Measurements from ENCODE around the gene VMO1. TPM values are rescaled to one million over a fixed set of nuclear protein-coding genes. Genes with fewer than 3 reads are reported as not detected.

VMO1 gene
- total RNA-seq, 4 donors from 2014 or later, result 1.4 to 7.2 (median 3.8) TPM; not detected in 1

- TF ChIP-seq POLR2A (IDR thresholded peaks at IDR 0.05) (no peak), CTCF (IDR thresholded peaks at IDR 0.05 in 4 of 5, conservative IDR thresholded peaks at IDR 0.05 in 1 of 5) (no peak)
- peaks cover 5 to 6% of the 10 kb centered on the region in 2 donors for H3K4me1 ChIP-seq
- in situ Hi-C loops (cut with MboI; ENCODE audit: low sequenced_read_pairs in 4 of 4) (no loop called here), intact Hi-C loops (cut with DNase I; ENCODE audit: low total_unique reads) (no loop called here)
- ATAC-seq (no peak), DNase-seq (no peak)
- H3K27ac ChIP-seq, result no peak overlapping the region
- no peaks in the 10 kb centered on the region for H3K9me3 ChIP-seq
- H3K36me3 ChIP-seq, result peaks cover 0 to 8% of the 10 kb centered on the region in 2 donors
- H3K4me3 ChIP-seq, result no peak overlapping the region
- no peaks in the 10 kb centered on the region for H3K27me3 ChIP-seq
Observed at GRCh38 chr17:4815043-4815675, 29.0 kb upstream of the VMO1 start.

GRCh38 chr17:4812690-4813089, 26.5 kb upstream of the VMO1 start:
- DNase-seq (no peak), ATAC-seq (peak in 1 of 2 donors; percentile 67)
- no peaks in the 10 kb centered on the region for H3K27me3 ChIP-seq
- H3K36me3 ChIP-seq, result peaks cover 0 to 8% of the 10 kb centered on the region in 2 donors
- intact Hi-C loops (cut with DNase I; ENCODE audit: low total_unique reads) (no loop called here), in situ Hi-C loops (cut with MboI; ENCODE audit: low sequenced_read_pairs in 4 of 4) (no loop called here)
- peaks cover 14 to 17% of the 10 kb centered on the region in 2 donors for H3K4me1 ChIP-seq
- no peak overlapping the region for H3K4me3 ChIP-seq
- H3K9me3 ChIP-seq, result no peaks in the 10 kb centered on the region
- no peak for TF ChIP-seq POLR2A (IDR thresholded peaks at IDR 0.05)
- TF ChIP-seq CTCF (IDR thresholded peaks at IDR 0.05 in 4 of 5, conservative IDR thresholded peaks at IDR 0.05 in 1 of 5), result no peak
- peak overlapping the region in 2 of 4 donors; percentile 35 to 61 for H3K27ac ChIP-seq

- Histone ChIP-seq H3K36me3 (peaks cover 0 to 1% of the 10 kb centered on the region in 2 donors), H3K27ac (no peak overlapping the region), H3K4me3 (no peak overlapping the region), H3K27me3 (no peaks in the 10 kb centered on the region), H3K4me1 (peaks cover 15 to 22% of the 10 kb centered on the region in 2 donors), H3K9me3 (no peaks in the 10 kb centered on the region)
- TF ChIP-seq CTCF (IDR thresholded peaks at IDR 0.05 in 4 of 5, conservative IDR thresholded peaks at IDR 0.05 in 1 of 5) (no peak), POLR2A (IDR thresholded peaks at IDR 0.05) (no peak)
- ATAC-seq (no peak), DNase-seq (no peak)
- intact Hi-C loops (cut with DNase I; ENCODE audit: low total_unique reads), result no loop called here
- in situ Hi-C loops (cut with MboI; ENCODE audit: low sequenced_read_pairs in 4 of 4), result no loop called here
Observed at GRCh38 chr17:4811471-4811870, 25.3 kb upstream of the VMO1 start.

GRCh38 chr17:4810696-4811290, 24.6 kb upstream of the VMO1 start:
- DNase-seq (no peak), ATAC-seq (no peak)
- Histone ChIP-seq H3K4me1 (peaks cover 15 to 29% of the 10 kb centered on the region in 2 donors), H3K4me3 (no peak overlapping the region), H3K27ac (no peak overlapping the region), H3K36me3 (no peaks in the 10 kb centered on the region), H3K9me3 (no peaks in the 10 kb centered on the region), H3K27me3 (no peaks in the 10 kb centered on the region)
- no peak for TF ChIP-seq POLR2A (IDR thresholded peaks at IDR 0.05)
- no peak for TF ChIP-seq CTCF (IDR thresholded peaks at IDR 0.05 in 4 of 5, conservative IDR thresholded peaks at IDR 0.05 in 1 of 5)
- intact Hi-C loops (cut with DNase I; ENCODE audit: low total_unique reads) (no loop called here), in situ Hi-C loops (cut with MboI; ENCODE audit: low sequenced_read_pairs in 4 of 4) (no loop called here)
